Activated naive CD4-positive, alpha-beta T cell treated with Interleukin-2 at 50 U/mL for 16 hours (primary cell): ENCODE measurements around the gene LARP1B.
"Not testable (repeated sequence)": the region's sequence is repeated elsewhere in the genome, so short reads cannot be mapped to it uniquely, and the experiment has no call there.

Source experiments
- DNase-seq: peaks from one replicate; pipeline ENCODE4 v3.0.0-alpha.2; 2020

The LARP1B gene

GRCh38 chr4:128228845-128229795 lies 168.0 kb downstream of the LARP1B start:
- no peak for DNase-seq

- DNase-seq = no peak
Measured at GRCh38 chr4:128232719-128233118, 171.6 kb downstream of the LARP1B start.

- no peak for DNase-seq
Measured at GRCh38 chr4:128234836-128235235, 173.7 kb downstream of the LARP1B start.

- DNase-seq = no peak
Measured at GRCh38 chr4:128241019-128241418, 179.9 kb downstream of the LARP1B start.

- DNase-seq = no peak
Measured at GRCh38 chr4:128241425-128241913, 180.4 kb downstream of the LARP1B start.

- DNase-seq = no peak
Measured at GRCh38 chr4:128241981-128242380, 180.9 kb downstream of the LARP1B start.

- DNase-seq = no peak
Measured at GRCh38 chr4:128242601-128243000, 181.5 kb downstream of the LARP1B start.

GRCh38 chr4:128244379-128244778 lies 183.3 kb downstream of the LARP1B start:
- no peak for DNase-seq

- DNase-seq = not testable (repeated sequence)
Measured at GRCh38 chr4:128245391-128245790, 184.3 kb downstream of the LARP1B start.

GRCh38 chr4:128247906-128248305 lies 186.8 kb downstream of the LARP1B start:
- DNase-seq = no peak

- no peak for DNase-seq
Measured at GRCh38 chr4:128249787-128250668, 188.9 kb downstream of the LARP1B start.

- no peak for DNase-seq
Measured at GRCh38 chr4:128255906-128256305, 194.8 kb downstream of the LARP1B start.

- DNase-seq = no peak
Measured at GRCh38 chr4:128256539-128256938, 195.4 kb downstream of the LARP1B start.

GRCh38 chr4:128258166-128258565 lies 197.1 kb downstream of the LARP1B start:
- DNase-seq = not testable (repeated sequence)

GRCh38 chr4:128259889-128260288 lies 198.8 kb downstream of the LARP1B start:
- DNase-seq = not testable (repeated sequence)
